Measurements from ENCODE around the gene KRTAP10-2. TPM values are rescaled to one million over a fixed set of nuclear protein-coding genes. Genes with fewer than 3 reads are reported as not detected.

KRTAP10-2 gene
- total RNA-seq, 1 donor from 2014 or later: not detected

GRCh38 chr21:44522753-44523204 is 28.5 kb downstream of the KRTAP10-2 start:
- no peak for DNase-seq (ENCODE audit: low spot score)
- Mint-ChIP-seq H3K4me3 (ENCODE audit: unreplicated experiment) (no peak overlapping the region), H3K36me3 (ENCODE audit: low read depth, unreplicated experiment) (no peaks in the 10 kb centered on the region), H3K27ac (ENCODE audit: unreplicated experiment) (no peak overlapping the region), H3K27me3 (ENCODE audit: unreplicated experiment) (peaks cover 3% of the 10 kb centered on the region), H3K9me3 (ENCODE audit: unreplicated experiment) (no peaks in the 10 kb centered on the region), H3K4me1 (ENCODE audit: unreplicated experiment) (no peaks in the 10 kb centered on the region)
- no peak for TF ChIP-seq CTCF (IDR thresholded peaks at IDR 0.05; ENCODE audit: unreplicated experiment)

- peaks cover 3% of the 10 kb centered on the region for H3K27me3 Mint-ChIP-seq (ENCODE audit: unreplicated experiment)
Measured at GRCh38 chr21:44521928-44522752, 29.2 kb downstream of the KRTAP10-2 start.

GRCh38 chr21:44521301-44521927 is 29.9 kb downstream of the KRTAP10-2 start:
- DNase-seq (ENCODE audit: low spot score): no peak
- no peak for TF ChIP-seq CTCF (IDR thresholded peaks at IDR 0.05; ENCODE audit: unreplicated experiment)
- Mint-ChIP-seq H3K4me3 (ENCODE audit: unreplicated experiment) (no peak overlapping the region), H3K9me3 (ENCODE audit: unreplicated experiment) (no peaks in the 10 kb centered on the region), H3K36me3 (ENCODE audit: low read depth, unreplicated experiment) (no peaks in the 10 kb centered on the region), H3K4me1 (ENCODE audit: unreplicated experiment) (no peaks in the 10 kb centered on the region), H3K27me3 (ENCODE audit: unreplicated experiment) (peaks cover 1% of the 10 kb centered on the region), H3K27ac (ENCODE audit: unreplicated experiment) (no peak overlapping the region)

More at GRCh38 chr21:44521928-44522752, 29.2 kb downstream of the KRTAP10-2 start:
- TF ChIP-seq CTCF (IDR thresholded peaks at IDR 0.05; ENCODE audit: unreplicated experiment): no peak
- H3K9me3 Mint-ChIP-seq (ENCODE audit: unreplicated experiment): no peaks in the 10 kb centered on the region
- no peak overlapping the region for H3K27ac Mint-ChIP-seq (ENCODE audit: unreplicated experiment)
- H3K36me3 Mint-ChIP-seq (ENCODE audit: low read depth, unreplicated experiment): no peaks in the 10 kb centered on the region
- no peaks in the 10 kb centered on the region for H3K4me1 Mint-ChIP-seq (ENCODE audit: unreplicated experiment)
- H3K4me3 Mint-ChIP-seq (ENCODE audit: unreplicated experiment): no peak overlapping the region
- no peak for DNase-seq (ENCODE audit: low spot score)

- DNase-seq (ENCODE audit: low spot score): no peak
- H3K9me3 Mint-ChIP-seq (ENCODE audit: unreplicated experiment): no peaks in the 10 kb centered on the region
- no peaks in the 10 kb centered on the region for H3K4me1 Mint-ChIP-seq (ENCODE audit: unreplicated experiment)
- TF ChIP-seq CTCF (IDR thresholded peaks at IDR 0.05; ENCODE audit: unreplicated experiment): no peak
- H3K4me3 Mint-ChIP-seq (ENCODE audit: unreplicated experiment): no peak overlapping the region
- H3K27me3 Mint-ChIP-seq (ENCODE audit: unreplicated experiment): no peaks in the 10 kb centered on the region
- no peak overlapping the region for H3K27ac Mint-ChIP-seq (ENCODE audit: unreplicated experiment)
- no peaks in the 10 kb centered on the region for H3K36me3 Mint-ChIP-seq (ENCODE audit: low read depth, unreplicated experiment)
Measured at GRCh38 chr21:44520326-44521300, 30.7 kb downstream of the KRTAP10-2 start.

Data from endothelial cell (in vitro differentiated cells).